GM21423 (cell line): ENCODE data around the gene MAML2.

Experiments
- ATAC-seq: cut with Tn5 transposase; IDR thresholded peaks from one replicate; pipeline ENCODE4 v1.9.1; 2021; ENCODE audit warnings: mild to moderate bottlenecking, moderate library complexity; ENCODE audit not compliant: unreplicated experiment

MAML2 gene

GRCh38 chr11:96137373-96137772, 205.6 kb downstream of the MAML2 start:
- ATAC-seq, result no peak

DNA sequence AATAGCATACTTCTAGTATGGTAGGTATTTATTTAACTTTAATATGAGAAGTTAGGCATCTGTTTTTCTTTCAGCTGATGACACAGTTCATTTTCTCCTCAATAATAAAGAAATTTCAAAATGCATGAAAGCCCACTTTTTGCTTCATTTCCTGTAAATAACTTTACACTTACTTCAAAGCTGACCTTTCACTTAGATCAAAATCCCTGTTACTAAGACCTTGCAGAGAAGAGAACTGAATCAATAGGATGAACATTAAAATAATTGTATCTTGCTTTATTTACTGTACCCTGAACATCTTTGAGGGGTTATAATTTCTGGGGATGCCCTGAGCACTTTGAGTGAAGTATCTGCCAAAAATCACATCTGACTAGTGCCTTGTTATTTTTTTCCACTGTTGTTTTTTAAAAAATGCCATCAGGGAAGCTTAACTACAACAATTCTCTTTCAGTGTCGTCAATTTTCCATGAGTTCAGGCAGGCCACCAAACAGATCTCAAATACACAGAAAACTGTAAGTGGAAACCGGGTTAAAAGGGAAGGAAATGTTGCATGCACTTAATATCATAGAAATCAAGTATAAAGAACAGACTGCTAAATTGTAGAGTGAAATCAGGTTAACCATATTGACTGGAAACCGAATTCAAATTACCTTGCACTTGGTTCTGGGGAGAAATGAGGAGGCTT, 206.2 kb downstream of the MAML2 start:
- ATAC-seq, result no peak

GRCh38 chr11:96134602-96135001, 208.4 kb downstream of the MAML2 start:
- ATAC-seq, result no peak

GRCh38 chr11:96132437-96132836, 210.6 kb downstream of the MAML2 start:
- ATAC-seq, result no peak

GRCh38 chr11:96130061-96130620, 212.9 kb downstream of the MAML2 start:
- no peak for ATAC-seq

- ATAC-seq, result no peak
Observed at GRCh38 chr11:96127596-96127959, 215.4 kb downstream of the MAML2 start.

DNA sequence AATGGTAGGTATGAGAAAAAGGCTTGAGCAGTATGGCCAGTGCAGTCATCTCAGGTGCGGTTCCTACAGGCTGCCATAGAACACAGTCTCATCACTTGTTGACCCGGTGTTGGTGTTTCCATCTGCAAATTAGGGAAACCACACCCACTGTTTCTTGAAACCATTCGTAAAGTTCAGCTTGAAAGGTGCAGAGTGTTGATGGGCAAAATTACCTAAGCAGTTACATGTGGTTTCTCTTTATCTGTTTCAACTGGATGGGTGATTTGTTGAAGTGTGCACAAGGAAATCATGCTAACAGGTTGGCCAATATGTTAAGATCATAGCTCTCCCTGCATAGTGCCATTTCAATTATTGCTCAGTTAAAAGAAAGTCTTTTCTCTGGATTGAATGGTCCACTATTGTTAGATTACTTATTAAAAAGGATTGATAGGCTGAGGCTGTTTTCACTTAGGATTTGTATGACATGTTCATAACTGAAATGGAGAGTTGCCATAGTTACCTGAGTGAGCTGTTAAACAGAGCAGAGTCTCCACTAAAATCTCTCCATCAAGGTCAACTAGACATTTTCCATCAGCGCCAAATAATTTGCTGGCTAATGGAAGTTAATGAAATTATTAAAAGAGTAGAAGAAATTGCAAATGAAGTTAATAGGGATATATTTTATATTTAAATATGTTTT, 215.9 kb downstream of the MAML2 start:
- no peak for ATAC-seq

DNA sequence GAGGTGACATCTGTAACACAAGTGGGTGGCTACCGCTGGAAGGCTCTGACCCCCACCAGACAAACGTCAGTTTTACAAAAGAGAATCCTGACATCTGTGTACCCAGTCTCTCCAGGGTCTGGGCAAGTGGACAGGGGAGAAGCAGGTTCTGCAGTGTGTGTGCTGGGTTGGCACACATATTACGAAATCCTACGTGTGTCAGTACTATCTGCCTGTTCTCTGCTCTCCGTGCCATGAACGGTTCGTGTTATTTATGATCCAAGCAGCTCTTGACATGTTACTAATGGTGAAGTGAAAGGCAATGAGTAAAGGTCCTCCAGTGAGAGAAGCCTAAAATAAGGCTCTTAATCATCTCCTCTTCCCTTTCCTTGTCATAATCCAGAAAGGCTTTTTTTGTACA, 217.6 kb downstream of the MAML2 start:
- ATAC-seq, result no peak

- no peak for ATAC-seq
Observed at GRCh38 chr11:96124155-96124554, 218.8 kb downstream of the MAML2 start.

DNA sequence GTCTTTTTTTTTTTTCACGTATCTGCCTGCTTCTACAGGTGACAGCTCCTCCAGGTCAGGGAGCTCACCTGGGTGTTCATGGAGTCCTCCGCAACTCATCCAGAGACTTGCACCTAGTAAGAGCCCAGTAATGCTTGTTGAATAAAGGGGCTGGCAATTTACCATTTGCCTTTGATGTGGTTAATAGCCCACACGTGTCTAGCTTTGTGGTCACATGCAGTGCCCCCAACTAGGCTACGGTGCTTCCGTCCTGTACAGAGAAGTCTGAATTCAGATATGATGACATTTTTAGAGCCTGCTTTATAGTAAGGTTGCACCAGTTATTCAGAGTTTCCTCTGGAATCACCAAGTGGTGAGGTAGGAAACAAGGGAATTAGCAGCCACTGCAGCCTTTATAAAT, 219.7 kb downstream of the MAML2 start:
- no peak for ATAC-seq

GRCh38 chr11:96122601-96123074, 220.4 kb downstream of the MAML2 start:
- no peak for ATAC-seq

DNA sequence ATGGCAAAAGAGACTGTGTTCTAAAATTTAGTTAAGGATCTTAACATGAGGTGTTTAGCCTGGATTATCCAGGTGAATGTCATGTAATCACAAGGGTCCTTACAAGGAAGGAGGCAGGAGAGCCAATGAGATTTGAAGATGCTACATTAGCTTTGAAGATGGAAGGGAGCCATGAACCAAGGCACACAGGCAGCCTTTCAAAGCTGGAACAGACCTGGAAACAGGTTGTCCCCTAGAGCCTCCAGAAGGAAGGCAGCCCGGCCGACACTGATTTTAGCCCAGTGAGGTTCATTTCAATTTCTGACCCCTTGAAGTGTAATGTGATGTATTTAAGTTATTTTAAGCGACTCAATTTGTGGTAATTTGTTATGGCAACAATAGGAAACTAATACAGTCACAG, 223.8 kb downstream of the MAML2 start:
- ATAC-seq, result no peak

DNA sequence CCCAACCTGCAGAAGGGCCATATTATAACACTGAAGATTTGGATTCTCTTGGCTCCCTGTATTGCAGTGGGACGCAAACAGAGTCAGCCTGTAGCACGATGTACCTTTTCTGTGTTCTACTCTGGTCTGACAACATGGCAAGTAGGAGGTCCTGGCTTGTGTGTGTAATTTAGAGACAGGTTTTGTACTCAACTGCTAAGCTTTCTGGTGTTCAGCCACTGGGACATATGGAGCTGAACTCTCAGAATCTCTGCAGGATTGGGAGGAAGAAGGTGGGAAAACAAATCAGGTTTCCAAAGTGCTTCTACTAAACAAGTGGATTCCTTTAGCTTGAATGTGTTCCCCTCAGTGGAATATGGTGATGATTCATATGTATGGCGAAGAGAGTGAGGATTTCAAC, 226.6 kb downstream of the MAML2 start:
- no peak for ATAC-seq

DNA sequence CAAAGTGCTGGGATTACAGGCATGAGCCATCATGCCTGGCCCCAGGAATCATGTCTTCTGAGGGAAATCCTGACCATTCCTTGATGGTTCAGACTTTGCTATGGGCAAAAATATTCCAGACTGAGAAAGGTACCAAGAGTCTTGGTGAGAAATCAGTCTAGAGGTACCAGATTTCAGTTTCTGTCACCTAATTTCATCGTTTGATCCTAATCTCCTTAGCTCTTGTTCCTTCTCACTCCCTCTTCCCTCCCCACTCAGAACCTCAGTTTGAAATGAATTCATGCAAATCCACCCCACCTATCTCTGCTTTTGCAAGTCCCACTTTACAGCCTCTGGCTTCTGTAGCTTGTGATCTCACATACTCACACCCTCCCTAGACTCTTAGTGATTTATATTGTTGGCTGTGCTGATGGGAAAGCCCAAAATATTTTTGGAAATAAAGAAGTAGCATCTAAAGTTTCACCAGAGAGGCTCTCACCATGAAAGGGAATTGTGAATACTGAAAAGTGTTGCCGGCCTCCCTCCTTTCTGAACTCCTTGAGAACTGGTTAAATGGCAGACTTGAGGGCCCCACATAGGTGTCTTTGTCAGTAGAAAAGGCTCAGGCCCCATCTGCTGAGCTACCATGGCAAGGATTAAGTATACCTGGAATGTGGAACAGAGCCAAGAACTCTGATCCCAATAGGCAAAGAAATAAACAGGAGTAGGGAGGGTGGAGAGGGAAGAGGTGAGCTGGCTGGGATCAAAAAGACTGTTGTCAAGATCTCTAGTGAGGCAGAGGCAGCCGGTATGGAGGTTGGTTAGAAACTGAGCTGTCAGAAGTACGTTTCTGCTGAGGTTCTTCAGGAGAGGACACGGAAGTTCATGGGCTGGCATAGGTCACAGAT, 228.6 kb downstream of the MAML2 start:
- ATAC-seq, result no peak

GRCh38 chr11:96113193-96113681, 229.8 kb downstream of the MAML2 start:
- no peak for ATAC-seq

DNA sequence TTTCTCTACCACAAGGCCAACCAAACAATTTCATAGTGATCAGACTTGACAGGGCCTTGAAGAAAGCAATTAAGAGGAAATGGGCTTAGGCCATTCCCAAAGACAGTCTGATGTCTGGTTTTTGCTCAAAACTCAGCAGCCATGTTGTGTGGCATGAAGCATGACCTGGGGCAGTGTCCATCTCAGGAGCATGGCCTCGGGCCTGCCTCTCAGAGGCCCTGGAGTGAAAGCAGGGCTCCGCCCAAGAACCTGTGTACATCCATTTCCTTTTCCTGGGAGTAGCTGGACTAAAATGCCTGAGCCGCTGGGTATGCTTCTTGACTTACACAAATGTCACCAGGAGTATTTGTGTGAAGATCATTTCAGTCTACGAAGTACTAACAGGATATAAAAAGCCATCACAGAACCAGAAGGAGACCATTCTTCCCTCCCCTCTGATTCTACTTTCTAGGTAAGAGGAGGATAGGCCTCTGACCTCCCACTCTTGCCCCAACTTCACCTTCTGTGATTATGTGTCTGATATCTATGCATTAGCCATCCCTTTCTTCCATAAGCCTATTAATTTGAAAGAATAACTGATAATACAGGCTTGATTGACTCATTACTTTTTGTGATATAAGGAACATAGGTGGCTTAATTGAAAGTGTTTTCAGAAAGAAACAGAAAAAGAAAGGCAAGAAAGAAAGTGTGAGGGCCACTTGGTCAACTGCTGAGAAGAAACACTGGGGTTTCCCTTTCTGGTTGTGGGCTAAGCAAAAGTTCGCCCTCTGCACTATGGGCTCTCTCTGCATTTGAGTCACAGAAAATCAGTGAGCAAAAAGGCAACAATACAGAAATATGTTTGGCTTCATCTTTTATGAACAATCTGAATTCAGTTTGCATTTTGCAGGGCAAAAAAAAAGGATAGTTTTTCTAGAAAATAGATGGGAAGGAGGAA, 230.5 kb downstream of the MAML2 start:
- peak; percentile 83 for ATAC-seq

DNA sequence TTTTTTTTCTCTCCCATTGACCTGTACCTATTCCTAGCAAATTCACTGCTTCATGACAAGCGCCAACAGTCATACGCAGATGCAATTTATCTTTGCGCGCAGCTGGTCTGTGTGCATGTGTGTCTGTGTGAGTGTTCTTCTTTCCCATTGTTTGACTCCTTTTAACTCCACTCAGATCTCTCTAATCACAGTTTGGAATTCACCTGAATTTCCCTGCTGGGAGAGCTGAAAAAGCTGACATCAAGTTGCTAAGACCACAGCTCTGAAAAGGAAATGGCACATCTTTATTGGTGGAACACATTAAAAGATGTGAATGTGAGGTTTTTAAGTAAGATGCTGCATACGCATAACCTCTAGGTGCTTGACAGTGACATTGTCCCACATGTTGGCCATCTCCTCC, 231.7 kb downstream of the MAML2 start:
- ATAC-seq, result no peak

DNA sequence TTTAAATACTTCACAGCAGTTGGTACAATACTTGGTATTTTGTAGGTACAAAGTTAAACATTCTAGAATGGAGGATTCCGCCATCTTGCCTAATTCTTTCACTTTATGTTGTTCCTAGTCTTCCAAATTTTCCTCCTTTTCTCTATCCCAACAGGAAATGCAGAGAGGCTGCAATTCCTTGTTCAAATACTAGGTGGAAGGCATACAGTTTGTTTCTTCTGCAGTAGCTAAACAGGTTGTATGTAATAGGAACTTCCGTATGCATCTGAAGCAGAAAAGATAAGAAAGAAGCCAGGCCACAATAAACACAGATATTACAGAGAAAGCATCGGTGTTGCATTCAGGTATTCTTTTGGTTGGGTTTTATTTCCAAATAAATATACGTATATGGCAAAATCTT, 232.7 kb downstream of the MAML2 start:
- no peak for ATAC-seq

- ATAC-seq, result no peak
Observed at GRCh38 chr11:96109331-96110030, 233.5 kb downstream of the MAML2 start.
